Panc1 (cell line): ENCODE data around the gene ENKD1.

Experiments
- TF ChIP-seq, protein P1 (sequence below), 2 experiments: IDR thresholded peaks; 2 replicates each; pipeline ENCODE4 v1.6.1; 2011 to 2012; ENCODE audit warnings: low read depth in 2 of 2, control low read depth in 1 of 2, low read length in 1 of 2, mild to moderate bottlenecking in 1 of 2, moderate library complexity in 1 of 2; ENCODE audit not compliant: insufficient read depth in 1 of 2
- TF ChIP-seq, protein P2 (sequence below): fragments of 450-650 bp; IDR thresholded peaks from 2 replicates; pipeline ENCODE4 v1.5.1; 2017; ENCODE audit warnings: mild to moderate bottlenecking

GRCh38 chr16:67674851-67675578 lies 8.5 kb upstream of the ENKD1 start:
- TF ChIP-seq, protein P1, sequence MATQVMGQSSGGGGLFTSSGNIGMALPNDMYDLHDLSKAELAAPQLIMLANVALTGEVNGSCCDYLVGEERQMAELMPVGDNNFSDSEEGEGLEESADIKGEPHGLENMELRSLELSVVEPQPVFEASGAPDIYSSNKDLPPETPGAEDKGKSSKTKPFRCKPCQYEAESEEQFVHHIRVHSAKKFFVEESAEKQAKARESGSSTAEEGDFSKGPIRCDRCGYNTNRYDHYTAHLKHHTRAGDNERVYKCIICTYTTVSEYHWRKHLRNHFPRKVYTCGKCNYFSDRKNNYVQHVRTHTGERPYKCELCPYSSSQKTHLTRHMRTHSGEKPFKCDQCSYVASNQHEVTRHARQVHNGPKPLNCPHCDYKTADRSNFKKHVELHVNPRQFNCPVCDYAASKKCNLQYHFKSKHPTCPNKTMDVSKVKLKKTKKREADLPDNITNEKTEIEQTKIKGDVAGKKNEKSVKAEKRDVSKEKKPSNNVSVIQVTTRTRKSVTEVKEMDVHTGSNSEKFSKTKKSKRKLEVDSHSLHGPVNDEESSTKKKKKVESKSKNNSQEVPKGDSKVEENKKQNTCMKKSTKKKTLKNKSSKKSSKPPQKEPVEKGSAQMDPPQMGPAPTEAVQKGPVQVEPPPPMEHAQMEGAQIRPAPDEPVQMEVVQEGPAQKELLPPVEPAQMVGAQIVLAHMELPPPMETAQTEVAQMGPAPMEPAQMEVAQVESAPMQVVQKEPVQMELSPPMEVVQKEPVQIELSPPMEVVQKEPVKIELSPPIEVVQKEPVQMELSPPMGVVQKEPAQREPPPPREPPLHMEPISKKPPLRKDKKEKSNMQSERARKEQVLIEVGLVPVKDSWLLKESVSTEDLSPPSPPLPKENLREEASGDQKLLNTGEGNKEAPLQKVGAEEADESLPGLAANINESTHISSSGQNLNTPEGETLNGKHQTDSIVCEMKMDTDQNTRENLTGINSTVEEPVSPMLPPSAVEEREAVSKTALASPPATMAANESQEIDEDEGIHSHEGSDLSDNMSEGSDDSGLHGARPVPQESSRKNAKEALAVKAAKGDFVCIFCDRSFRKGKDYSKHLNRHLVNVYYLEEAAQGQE (IDR thresholded peaks at IDR 0.05; ENCODE audit: insufficient read depth in 1 of 2, low read depth in 2 of 2, low read length in 1 of 2), result no peak
- TF ChIP-seq, protein P2, sequence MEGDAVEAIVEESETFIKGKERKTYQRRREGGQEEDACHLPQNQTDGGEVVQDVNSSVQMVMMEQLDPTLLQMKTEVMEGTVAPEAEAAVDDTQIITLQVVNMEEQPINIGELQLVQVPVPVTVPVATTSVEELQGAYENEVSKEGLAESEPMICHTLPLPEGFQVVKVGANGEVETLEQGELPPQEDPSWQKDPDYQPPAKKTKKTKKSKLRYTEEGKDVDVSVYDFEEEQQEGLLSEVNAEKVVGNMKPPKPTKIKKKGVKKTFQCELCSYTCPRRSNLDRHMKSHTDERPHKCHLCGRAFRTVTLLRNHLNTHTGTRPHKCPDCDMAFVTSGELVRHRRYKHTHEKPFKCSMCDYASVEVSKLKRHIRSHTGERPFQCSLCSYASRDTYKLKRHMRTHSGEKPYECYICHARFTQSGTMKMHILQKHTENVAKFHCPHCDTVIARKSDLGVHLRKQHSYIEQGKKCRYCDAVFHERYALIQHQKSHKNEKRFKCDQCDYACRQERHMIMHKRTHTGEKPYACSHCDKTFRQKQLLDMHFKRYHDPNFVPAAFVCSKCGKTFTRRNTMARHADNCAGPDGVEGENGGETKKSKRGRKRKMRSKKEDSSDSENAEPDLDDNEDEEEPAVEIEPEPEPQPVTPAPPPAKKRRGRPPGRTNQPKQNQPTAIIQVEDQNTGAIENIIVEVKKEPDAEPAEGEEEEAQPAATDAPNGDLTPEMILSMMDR, result no peak
